BE2C (cell line): ENCODE measurements around the gene TSBP1.
"Not testable (repeated sequence)": the region's sequence is repeated elsewhere in the genome, so short reads cannot be mapped to it uniquely, and the experiment has no call there.

ENCODE experiments used
- DNase-seq: peaks from one replicate; pipeline ENCODE4 v3.0.0-alpha.2; 2020
- H3K27me3 ChIP-seq: fragments of 250-450 bp; sonication (Bioruptor Pico); 2 replicates; pipeline ENCODE4 v1.5.1; 2020; ENCODE audit warnings: mild to moderate bottlenecking
- H3K36me3 ChIP-seq: fragments of 250-450 bp; sonication (Bioruptor Pico); 2 replicates; pipeline ENCODE4 v1.5.1; 2020; ENCODE audit warnings: mild to moderate bottlenecking
- H3K4me1 ChIP-seq: fragments of 250-450 bp; sonication (Bioruptor Pico); 2 replicates; pipeline ENCODE4 v1.5.1; 2020
- H3K4me3 ChIP-seq: 2 replicates; pipeline ENCODE4 v1.5.1; 2011; ENCODE audit warnings: low read depth, low read length
- H3K9me3 ChIP-seq: fragments of 250-450 bp; sonication (Bioruptor Pico); 2 replicates; pipeline ENCODE4 v1.5.1; 2020
- CTCF ChIP-seq: IDR thresholded peaks from 2 replicates; pipeline ENCODE4 v1.5.1; 2012; ENCODE audit warnings: mild to moderate bottlenecking, low read depth, low read length

The TSBP1 gene

GRCh38 chr6:32367644-32368043 is 4.1 kb downstream of the TSBP1 start:
- Histone ChIP-seq H3K4me3 (no peak overlapping the region), H3K9me3 (no peaks in the 10 kb centered on the region), H3K4me1 (no peaks in the 10 kb centered on the region), H3K36me3 (no peaks in the 10 kb centered on the region), H3K27me3 (peaks cover 32% of the 10 kb centered on the region)
- DNase-seq: no peak
- TF ChIP-seq CTCF: no peak

GRCh38 chr6:32359225-32359624 is 12.5 kb downstream of the TSBP1 start:
- H3K27me3 ChIP-seq, DNase-seq, H3K9me3 ChIP-seq, H3K36me3 ChIP-seq, H3K4me1 ChIP-seq, H3K4me3 ChIP-seq: not testable (repeated sequence)

GRCh38 chr6:32358548-32358947 is 13.2 kb downstream of the TSBP1 start:
- DNase-seq, H3K36me3 ChIP-seq, H3K4me1 ChIP-seq, H3K4me3 ChIP-seq, H3K9me3 ChIP-seq, H3K27me3 ChIP-seq: not testable (repeated sequence)

- no peaks in the 10 kb centered on the region for H3K9me3 ChIP-seq
- peaks cover 12% of the 10 kb centered on the region for H3K27me3 ChIP-seq
- no peak for DNase-seq
- no peaks in the 10 kb centered on the region for H3K4me1 ChIP-seq
- no peak for TF ChIP-seq CTCF
- H3K4me3 ChIP-seq: no peak overlapping the region
- H3K36me3 ChIP-seq: no peaks in the 10 kb centered on the region
Observed at GRCh38 chr6:32355018-32355417, 16.7 kb downstream of the TSBP1 start.

GRCh38 chr6:32353348-32353747 is 18.4 kb downstream of the TSBP1 start:
- no peaks in the 10 kb centered on the region for H3K4me1 ChIP-seq
- H3K36me3 ChIP-seq: no peaks in the 10 kb centered on the region
- no peak overlapping the region for H3K4me3 ChIP-seq
- TF ChIP-seq CTCF: no peak
- DNase-seq: no peak
- H3K9me3 ChIP-seq: no peaks in the 10 kb centered on the region
- H3K27me3 ChIP-seq: peaks cover 22% of the 10 kb centered on the region

- peaks cover 68% of the 10 kb centered on the region for H3K27me3 ChIP-seq
- no peak for TF ChIP-seq CTCF
- H3K4me3 ChIP-seq: no peak overlapping the region
- no peaks in the 10 kb centered on the region for H3K4me1 ChIP-seq
- H3K9me3 ChIP-seq: no peaks in the 10 kb centered on the region
- H3K36me3 ChIP-seq: no peaks in the 10 kb centered on the region
- DNase-seq: no peak
Observed at GRCh38 chr6:32340242-32340641, 31.5 kb downstream of the TSBP1 start.

GRCh38 chr6:32337186-32337805 is 34.4 kb downstream of the TSBP1 start:
- no peak for TF ChIP-seq CTCF
- no peaks in the 10 kb centered on the region for H3K36me3 ChIP-seq
- DNase-seq: no peak
- H3K4me3 ChIP-seq: no peak overlapping the region
- no peaks in the 10 kb centered on the region for H3K9me3 ChIP-seq
- H3K4me1 ChIP-seq: no peaks in the 10 kb centered on the region
- peaks cover 72% of the 10 kb centered on the region for H3K27me3 ChIP-seq
